OCI-LY1 (cell line): ENCODE measurements around the gene CELF4.

Experiments
- H2AFZ ChIP-seq: fragments of 200-600 bp; sonication (generic), shearing (Covaris generic); 2 replicates; pipeline ENCODE4 v1.6.0; 2014; ENCODE audit warnings: antibody characterized with exemption, mild to moderate bottlenecking, low read length
- H3F3A ChIP-seq: fragments of 200-600 bp; sonication (generic), shearing (Covaris generic); 2 replicates; pipeline ENCODE4 v1.6.0; 2014; ENCODE audit warnings: mild to moderate bottlenecking, antibody characterized with exemption, low read length, moderate library complexity; ENCODE audit not compliant: insufficient read depth
- H3K27ac ChIP-seq: fragments of 200-600 bp; sonication (generic); 2 replicates; pipeline ENCODE4 v1.5.1; 2014; ENCODE audit warnings: low read length, mixed run types, mild to moderate bottlenecking, low read depth; ENCODE audit not compliant: poor library complexity, severe bottlenecking
- H3K27me3 ChIP-seq: fragments of 200-600 bp; sonication (generic); 2 replicates; pipeline ENCODE4 v1.6.0; 2014; ENCODE audit warnings: antibody characterized with exemption, mild to moderate bottlenecking, low read length, moderate library complexity; ENCODE audit not compliant: insufficient read depth
- H3K36me3 ChIP-seq: fragments of 200-600 bp; sonication (generic); 2 replicates; pipeline ENCODE4 v1.6.1; 2014; ENCODE audit warnings: mild to moderate bottlenecking, antibody characterized with exemption, low read length, moderate library complexity, mixed read lengths; ENCODE audit not compliant: insufficient read depth
- H3K4me1 ChIP-seq: fragments of 200-600 bp; sonication (generic); 2 replicates; pipeline ENCODE4 v1.5.1; 2014; ENCODE audit warnings: mild to moderate bottlenecking, low read length, moderate library complexity; ENCODE audit not compliant: insufficient read depth, severe bottlenecking
- H3K4me2 ChIP-seq: fragments of 200-600 bp; sonication (generic), shearing (Covaris generic); 2 replicates; pipeline ENCODE4 v1.6.1; 2014; ENCODE audit warnings: low read length
- H3K4me3 ChIP-seq: fragments of 200-600 bp; sonication (generic); 2 replicates; pipeline ENCODE4 v1.5.1; 2014; ENCODE audit warnings: low read length, low read depth, mild to moderate bottlenecking, mixed read lengths; ENCODE audit not compliant: poor library complexity, severe bottlenecking
- H3K79me2 ChIP-seq: fragments of 200-600 bp; shearing (Covaris generic); 2 replicates; pipeline ENCODE4 v1.6.1; 2016; ENCODE audit warnings: mixed run types, low read length, mixed read lengths; ENCODE audit not compliant: insufficient read depth
- H3K9ac ChIP-seq: fragments of 200-600 bp; sonication (generic), shearing (Covaris generic); 2 replicates; pipeline ENCODE4 v1.6.1; 2014; ENCODE audit warnings: mild to moderate bottlenecking, low read length, mixed read lengths
- H3K9me2 ChIP-seq: fragments of 200-600 bp; sonication (generic), shearing (Covaris generic); 2 replicates; pipeline ENCODE4 v1.6.1; 2014; ENCODE audit warnings: low read depth, mild to moderate bottlenecking, low read length, mixed read lengths
- H3K9me3 ChIP-seq: fragments of 200-600 bp; shearing (Covaris generic); 2 replicates; pipeline ENCODE4 v1.6.1; 2014; ENCODE audit warnings: low read length, mixed read lengths
- H4K20me1 ChIP-seq: fragments of 200-600 bp; sonication (generic), shearing (Covaris generic); 2 replicates; pipeline ENCODE4 v1.6.0; 2016; ENCODE audit warnings: mild to moderate bottlenecking, low read length; ENCODE audit not compliant: insufficient read depth
- CTCF ChIP-seq: fragments of 200-600 bp; sonication (generic), shearing (Covaris generic); IDR thresholded peaks from 2 replicates; pipeline ENCODE4 v1.5.1; 2017; ENCODE audit warnings: mild to moderate bottlenecking, antibody characterized with exemption, low read length, moderate library complexity, mixed read lengths
- EZH2 ChIP-seq: fragments of 200-600 bp; sonication (generic), shearing (Covaris generic); IDR thresholded peaks from 2 replicates; pipeline ENCODE4 v1.8.0; 2017; ENCODE audit warnings: borderline replicate concordance, mixed run types, mild to moderate bottlenecking, antibody characterized with exemption, low read length, moderate library complexity, mixed read lengths

CELF4 gene

GRCh38 chr18:37207343-37207742 lies 358.3 kb downstream of the CELF4 start:
- H3K9me3 ChIP-seq = no peaks in the 10 kb centered on the region
- H3K36me3 ChIP-seq = no peaks in the 10 kb centered on the region
- H3K79me2 ChIP-seq = no peaks in the 10 kb centered on the region
- TF ChIP-seq EZH2 = no peak
- no peak for TF ChIP-seq CTCF
- no peaks in the 10 kb centered on the region for H4K20me1 ChIP-seq
- no peaks in the 10 kb centered on the region for H3K9me2 ChIP-seq
- H3K4me1 ChIP-seq = no peaks in the 10 kb centered on the region
- no peak overlapping the region for H3K4me2 ChIP-seq
- H3F3A ChIP-seq = no peaks in the 10 kb centered on the region
- H3K4me3 ChIP-seq = no peak overlapping the region
- H2AFZ ChIP-seq = no peak overlapping the region
- H3K27ac ChIP-seq = no peak overlapping the region
- H3K9ac ChIP-seq = no peak overlapping the region
- H3K27me3 ChIP-seq = no peaks in the 10 kb centered on the region

- H2AFZ ChIP-seq = no peak overlapping the region
- H3K9ac ChIP-seq = no peak overlapping the region
- H3K27me3 ChIP-seq = no peaks in the 10 kb centered on the region
- no peaks in the 10 kb centered on the region for H4K20me1 ChIP-seq
- no peak for TF ChIP-seq CTCF
- TF ChIP-seq EZH2 = no peak
- H3K9me3 ChIP-seq = no peaks in the 10 kb centered on the region
- H3K9me2 ChIP-seq = no peaks in the 10 kb centered on the region
- H3K36me3 ChIP-seq = no peaks in the 10 kb centered on the region
- no peaks in the 10 kb centered on the region for H3F3A ChIP-seq
- no peak overlapping the region for H3K4me2 ChIP-seq
- no peaks in the 10 kb centered on the region for H3K79me2 ChIP-seq
- H3K27ac ChIP-seq = no peak overlapping the region
- no peak overlapping the region for H3K4me3 ChIP-seq
- H3K4me1 ChIP-seq = no peaks in the 10 kb centered on the region
These were observed 365.9 kb downstream of the CELF4 start for GRCh38 chr18:37199741-37200140.
